Parathyroid adenoma (tissue), 2 donors: ENCODE results near the gene CHST14.

Experiments used
- H2AFZ ChIP-seq: fragments of 300-600 bp; sonication (generic); one replicate; pipeline ENCODE4 v1.7.0; 2017; ENCODE audit warnings: antibody characterized with exemption, mild to moderate bottlenecking
- H3K27ac ChIP-seq: fragments of 300-600 bp; sonication (generic); one replicate; pipeline ENCODE4 v1.7.0; 2017
- H3K27me3 ChIP-seq: fragments of 300-600 bp; sonication (generic); one replicate; pipeline ENCODE4 v1.7.0; 2017; ENCODE audit warnings: low read length; ENCODE audit not compliant: control insufficient read depth, insufficient read depth
- H3K36me3 ChIP-seq: fragments of 300-600 bp; sonication (generic); one replicate; pipeline ENCODE4 v1.7.0; 2017; ENCODE audit warnings: low read length; ENCODE audit not compliant: control insufficient read depth, insufficient read depth
- H3K4me1 ChIP-seq: fragments of 300-600 bp; sonication (generic); one replicate; pipeline ENCODE4 v1.7.0; 2017; ENCODE audit warnings: control low read depth
- H3K4me2 ChIP-seq: fragments of 300-600 bp; sonication (generic); one replicate; pipeline ENCODE4 v1.7.0; 2017; ENCODE audit warnings: low read length
- H3K4me3 ChIP-seq: fragments of 300-600 bp; sonication (generic); one replicate; pipeline ENCODE4 v1.7.0; 2017; ENCODE audit warnings: low read depth, low read length
- H3K79me2 ChIP-seq: fragments of 300-600 bp; sonication (generic); one replicate; pipeline ENCODE4 v1.7.0; 2017; ENCODE audit warnings: control low read depth
- H3K9ac ChIP-seq: fragments of 300-600 bp; sonication (generic); one replicate; pipeline ENCODE4 v1.7.0; 2017; ENCODE audit warnings: mild to moderate bottlenecking
- H3K9me3 ChIP-seq: fragments of 300-600 bp; sonication (generic); one replicate; pipeline ENCODE4 v1.7.0; 2017; ENCODE audit warnings: low read length; ENCODE audit not compliant: control insufficient read depth
- TF ChIP-seq, protein P1 (sequence below): fragments of 300-600 bp; sonication (generic); IDR thresholded peaks from one replicate; pipeline ENCODE4 v1.7.0; 2017; ENCODE audit warnings: antibody characterized with exemption, mild to moderate bottlenecking
- donor health status: primary hyperparathyroidism.

The CHST14 gene

DNA sequence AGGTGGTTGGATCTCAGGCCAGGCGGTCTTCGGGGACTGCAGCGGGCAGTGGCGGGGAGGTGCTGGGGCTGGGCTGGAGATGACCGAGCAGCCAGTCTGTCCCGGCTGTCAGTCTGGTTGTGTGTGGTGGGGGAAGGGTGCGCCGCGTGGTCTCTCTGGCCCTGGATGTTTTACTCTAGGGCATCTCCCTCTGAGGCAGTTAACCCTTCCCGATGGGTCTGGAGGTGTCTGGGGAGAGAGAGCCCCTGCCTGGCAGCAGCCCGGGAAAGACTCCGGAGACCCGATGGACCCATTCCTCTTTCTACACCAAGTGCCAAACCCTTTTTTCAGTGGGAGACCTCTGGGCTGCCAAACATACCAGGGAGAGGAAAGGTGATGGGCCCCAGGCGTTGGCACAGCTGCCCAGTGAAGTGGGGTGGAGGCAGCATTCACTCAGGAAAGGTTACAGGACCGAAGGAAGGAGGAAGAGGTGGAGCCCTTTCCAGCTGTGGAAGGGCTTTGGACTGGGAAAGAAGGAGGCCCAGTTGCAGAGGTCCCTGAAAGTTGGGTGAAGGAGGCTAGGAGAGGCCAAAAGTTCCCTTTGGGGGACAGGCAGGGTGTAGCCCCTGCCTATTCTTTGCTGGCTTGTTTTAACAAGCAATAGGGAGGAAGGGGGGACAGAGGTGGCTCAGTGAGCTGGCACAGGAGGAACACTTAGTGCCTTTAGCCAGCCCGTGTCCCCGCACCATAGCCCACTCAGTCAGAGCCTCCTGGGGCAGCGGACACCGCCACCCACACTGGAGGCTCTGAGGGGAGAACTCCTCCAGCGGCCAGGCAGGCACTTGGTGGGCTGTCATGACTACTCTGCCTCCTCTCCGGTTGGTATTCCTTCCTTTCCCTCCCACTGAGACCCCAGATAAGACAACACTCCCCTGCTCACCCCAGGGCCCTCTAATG lies 32.8 kb upstream of the CHST14 start:
- no peak overlapping the region for H3K27ac ChIP-seq
- no peak overlapping the region for H3K4me2 ChIP-seq
- H3K27me3 ChIP-seq = no peaks in the 10 kb centered on the region
- H2AFZ ChIP-seq = no peak overlapping the region
- peaks cover 2% of the 10 kb centered on the region for H3K79me2 ChIP-seq
- H3K9ac ChIP-seq = no peak overlapping the region
- peaks cover 11% of the 10 kb centered on the region for H3K4me1 ChIP-seq
- no peak overlapping the region for H3K4me3 ChIP-seq
- H3K9me3 ChIP-seq = no peaks in the 10 kb centered on the region
- TF ChIP-seq, protein P1, sequence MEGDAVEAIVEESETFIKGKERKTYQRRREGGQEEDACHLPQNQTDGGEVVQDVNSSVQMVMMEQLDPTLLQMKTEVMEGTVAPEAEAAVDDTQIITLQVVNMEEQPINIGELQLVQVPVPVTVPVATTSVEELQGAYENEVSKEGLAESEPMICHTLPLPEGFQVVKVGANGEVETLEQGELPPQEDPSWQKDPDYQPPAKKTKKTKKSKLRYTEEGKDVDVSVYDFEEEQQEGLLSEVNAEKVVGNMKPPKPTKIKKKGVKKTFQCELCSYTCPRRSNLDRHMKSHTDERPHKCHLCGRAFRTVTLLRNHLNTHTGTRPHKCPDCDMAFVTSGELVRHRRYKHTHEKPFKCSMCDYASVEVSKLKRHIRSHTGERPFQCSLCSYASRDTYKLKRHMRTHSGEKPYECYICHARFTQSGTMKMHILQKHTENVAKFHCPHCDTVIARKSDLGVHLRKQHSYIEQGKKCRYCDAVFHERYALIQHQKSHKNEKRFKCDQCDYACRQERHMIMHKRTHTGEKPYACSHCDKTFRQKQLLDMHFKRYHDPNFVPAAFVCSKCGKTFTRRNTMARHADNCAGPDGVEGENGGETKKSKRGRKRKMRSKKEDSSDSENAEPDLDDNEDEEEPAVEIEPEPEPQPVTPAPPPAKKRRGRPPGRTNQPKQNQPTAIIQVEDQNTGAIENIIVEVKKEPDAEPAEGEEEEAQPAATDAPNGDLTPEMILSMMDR = no peak
- H3K36me3 ChIP-seq = no peaks in the 10 kb centered on the region

DNA sequence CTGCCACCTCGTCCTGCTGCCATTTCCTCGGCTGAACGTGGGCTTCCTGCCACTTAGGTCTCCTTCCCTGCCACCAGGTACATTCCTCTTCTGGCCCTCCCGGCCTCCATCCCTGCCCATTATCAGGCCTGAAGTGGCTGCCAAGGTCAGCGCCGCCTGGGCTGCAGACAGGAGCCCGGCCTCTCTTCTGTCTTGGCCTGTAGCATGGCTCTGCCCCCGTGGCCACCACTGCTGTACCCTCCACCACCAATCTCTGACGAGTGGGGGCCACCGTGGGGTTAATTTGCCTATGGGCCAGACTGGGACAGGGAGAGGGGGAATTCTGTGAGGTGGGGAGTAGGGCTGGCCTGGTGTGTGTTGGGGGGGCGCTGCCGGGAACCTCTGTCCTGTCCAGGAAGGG lies 32.1 kb upstream of the CHST14 start:
- Histone ChIP-seq H3K4me1 (peaks cover 11% of the 10 kb centered on the region), H3K4me2 (no peak overlapping the region), H3K27me3 (no peaks in the 10 kb centered on the region), H3K9me3 (no peaks in the 10 kb centered on the region), H3K27ac (no peak overlapping the region), H3K79me2 (peaks cover 2% of the 10 kb centered on the region), H3K9ac (no peak overlapping the region), H3K36me3 (no peaks in the 10 kb centered on the region), H2AFZ (no peak overlapping the region), H3K4me3 (no peak overlapping the region)
- TF ChIP-seq, protein P1 = no peak

DNA sequence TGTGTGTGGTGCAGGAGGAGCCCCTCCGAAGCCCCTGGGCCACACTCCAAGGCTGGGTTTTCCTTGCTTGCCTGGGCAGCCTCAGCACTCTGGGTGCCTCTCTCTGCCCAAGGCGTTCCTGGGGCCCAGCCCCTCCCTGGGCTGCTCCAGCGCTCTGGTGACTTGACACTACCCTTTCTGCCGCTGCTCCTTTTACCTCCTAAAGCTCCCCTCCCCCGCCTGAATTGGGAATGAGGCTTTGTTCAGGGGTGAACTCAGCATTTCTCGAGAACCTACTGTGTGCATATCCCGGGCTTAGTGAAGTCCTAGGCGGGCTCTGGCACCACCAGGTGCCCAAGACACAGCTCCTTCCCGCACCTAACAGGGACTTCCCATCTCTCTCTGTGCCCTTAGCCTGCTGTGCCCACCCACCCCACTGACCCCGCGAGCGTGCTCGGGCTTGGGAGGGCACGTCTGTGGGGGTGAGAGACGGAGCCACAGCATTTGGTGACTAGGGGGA lies 31.3 kb upstream of the CHST14 start:
- Histone ChIP-seq H3K4me1 (peaks cover 11% of the 10 kb centered on the region), H3K4me3 (peak overlapping the region; percentile 71), H3K27ac (peak overlapping the region; percentile 54), H3K9ac (no peak overlapping the region), H3K9me3 (no peaks in the 10 kb centered on the region), H3K79me2 (peaks cover 2% of the 10 kb centered on the region), H2AFZ (peak overlapping the region; percentile 86), H3K27me3 (no peaks in the 10 kb centered on the region), H3K36me3 (no peaks in the 10 kb centered on the region), H3K4me2 (peak overlapping the region; percentile 70)
- TF ChIP-seq, protein P1 = no peak

DNA sequence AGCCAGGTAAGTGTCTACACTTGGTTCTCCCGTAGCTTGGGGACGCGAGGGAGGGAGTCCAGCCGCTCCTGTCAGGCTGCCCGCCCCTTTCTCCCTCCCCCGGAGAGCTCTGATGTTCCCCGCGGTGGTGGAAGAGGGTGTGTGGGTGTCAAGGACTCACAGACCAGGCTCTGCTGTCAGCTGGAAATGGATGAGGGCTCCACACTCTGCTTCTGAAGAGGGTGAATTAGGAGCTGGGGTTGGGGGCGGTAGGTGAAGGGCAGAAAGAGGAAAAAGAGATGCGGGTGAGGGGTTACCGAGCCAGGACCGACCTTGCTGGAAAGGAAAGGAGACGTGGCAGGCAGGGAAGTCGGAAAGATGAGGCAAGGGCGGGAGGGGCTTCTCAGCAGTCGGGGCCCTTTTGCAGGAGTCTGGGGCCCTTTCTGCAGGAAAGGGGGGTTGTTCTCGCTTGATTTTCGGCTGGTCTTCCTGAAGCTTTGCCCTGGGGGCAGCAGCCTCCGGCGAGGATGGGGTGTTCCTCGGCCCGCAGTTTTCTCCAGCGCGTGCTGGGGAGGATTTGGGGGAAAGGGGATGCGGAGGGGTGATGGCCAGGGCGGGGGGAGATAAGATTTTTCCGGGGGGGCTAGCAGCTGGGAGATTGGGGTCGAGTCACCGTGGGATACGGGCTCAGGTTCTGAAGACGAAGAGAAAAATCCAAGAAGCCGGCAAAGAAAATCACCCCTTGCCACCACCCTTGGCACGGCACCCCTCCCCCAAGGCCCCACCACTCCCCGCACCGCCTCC lies 30.6 kb upstream of the CHST14 start:
- H3K27ac ChIP-seq = peak overlapping the region; percentile 54
- H3K36me3 ChIP-seq = no peaks in the 10 kb centered on the region
- H3K9ac ChIP-seq = no peak overlapping the region
- H3K9me3 ChIP-seq = no peaks in the 10 kb centered on the region
- peak overlapping the region; percentile 70 for H3K4me2 ChIP-seq
- peak overlapping the region; percentile 86 for H2AFZ ChIP-seq
- H3K4me3 ChIP-seq = peak overlapping the region; percentile 71
- no peaks in the 10 kb centered on the region for H3K27me3 ChIP-seq
- TF ChIP-seq, protein P1 = no peak
- peaks cover 11% of the 10 kb centered on the region for H3K4me1 ChIP-seq
- H3K79me2 ChIP-seq = peaks cover 2% of the 10 kb centered on the region
